Measurements from ENCODE around the gene GRIN1. TPM values are rescaled to one million over a fixed set of nuclear protein-coding genes. Genes with fewer than 3 reads are reported as not detected.

Gene GRIN1
- total and polyA plus RNA-seq, 12 donors, result not detected

DNA sequence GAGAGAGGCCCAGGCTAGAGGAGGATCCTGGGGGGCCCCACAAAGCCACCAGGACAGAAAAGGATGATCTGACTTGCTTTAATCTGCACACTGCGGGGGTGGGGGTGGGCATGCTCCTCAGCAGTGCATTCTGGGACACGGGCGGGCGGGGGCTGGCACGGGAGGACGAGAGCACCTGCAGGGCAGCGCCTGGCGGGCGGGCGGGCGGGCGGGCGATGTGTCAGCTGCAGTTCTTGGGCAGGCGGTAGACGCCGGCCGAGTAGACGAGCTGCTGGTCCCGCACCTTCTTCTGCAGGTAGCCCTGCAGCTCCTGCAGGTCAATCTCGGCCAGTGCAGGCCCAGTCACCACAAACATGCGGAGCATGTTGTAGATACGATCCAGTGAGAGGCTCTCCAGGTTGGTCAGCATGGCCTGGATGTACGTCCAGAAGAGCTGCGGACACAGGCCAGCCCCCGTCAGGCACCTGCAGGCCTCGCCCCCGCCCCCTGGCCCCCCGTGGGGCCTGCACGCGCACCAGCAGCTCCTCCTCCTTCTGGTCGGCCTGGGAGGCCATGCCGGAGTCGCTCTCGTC lies 35.9 kb downstream of the GRIN1 start:
- Histone ChIP-seq H3K36me3 (peaks cover 0 to 30% (median 7%) of the 10 kb centered on the region in 9 donors), H3K4me1 (peaks cover 0 to 13% (median 2%) of the 10 kb centered on the region in 9 donors), H3K9me3 (no peaks in the 10 kb centered on the region), H3K4me3 (no peak overlapping the region), H3K27ac (no peak overlapping the region), H3K27me3 (peaks cover 0 to 52% (median 18%) of the 10 kb centered on the region in 7 donors)
- WGBS, 2 donors, result 45 to 48% methylated on average over 26 to 34 of the region's 34 CpGs
- intact Hi-C loops (cut with DNase I), result loop anchor here in 2 of 10 donors (5.0 kb wide), 2 partner anchors 33 to 38 kb away; partner anchors contain the start of gene GRIN1 (in 1 of the 2)
- DNase-seq (no peak), ATAC-seq (peak in 1 of 8 donors; percentile 8)
- TF ChIP-seq, protein P1, sequence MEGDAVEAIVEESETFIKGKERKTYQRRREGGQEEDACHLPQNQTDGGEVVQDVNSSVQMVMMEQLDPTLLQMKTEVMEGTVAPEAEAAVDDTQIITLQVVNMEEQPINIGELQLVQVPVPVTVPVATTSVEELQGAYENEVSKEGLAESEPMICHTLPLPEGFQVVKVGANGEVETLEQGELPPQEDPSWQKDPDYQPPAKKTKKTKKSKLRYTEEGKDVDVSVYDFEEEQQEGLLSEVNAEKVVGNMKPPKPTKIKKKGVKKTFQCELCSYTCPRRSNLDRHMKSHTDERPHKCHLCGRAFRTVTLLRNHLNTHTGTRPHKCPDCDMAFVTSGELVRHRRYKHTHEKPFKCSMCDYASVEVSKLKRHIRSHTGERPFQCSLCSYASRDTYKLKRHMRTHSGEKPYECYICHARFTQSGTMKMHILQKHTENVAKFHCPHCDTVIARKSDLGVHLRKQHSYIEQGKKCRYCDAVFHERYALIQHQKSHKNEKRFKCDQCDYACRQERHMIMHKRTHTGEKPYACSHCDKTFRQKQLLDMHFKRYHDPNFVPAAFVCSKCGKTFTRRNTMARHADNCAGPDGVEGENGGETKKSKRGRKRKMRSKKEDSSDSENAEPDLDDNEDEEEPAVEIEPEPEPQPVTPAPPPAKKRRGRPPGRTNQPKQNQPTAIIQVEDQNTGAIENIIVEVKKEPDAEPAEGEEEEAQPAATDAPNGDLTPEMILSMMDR (IDR thresholded peaks at IDR 0.05), result no peak

- Histone ChIP-seq H3K36me3 (peaks cover 2 to 36% (median 13%) of the 10 kb centered on the region in 9 donors), H3K9me3 (no peaks in the 10 kb centered on the region), H3K4me3 (no peak overlapping the region), H3K4me1 (peaks cover 0 to 11% (median 0%) of the 10 kb centered on the region in 9 donors), H3K27ac (no peak overlapping the region), H3K27me3 (peaks cover 0 to 46% (median 12%) of the 10 kb centered on the region in 7 donors)
- DNase-seq, result no peak
- intact Hi-C loops (cut with DNase I), result loop anchor here in 1 of 10 donors (5.0 kb wide), 1 partner anchor 33 kb away; no protein-coding TSS in a partner anchor
- TF ChIP-seq, protein P1 (IDR thresholded peaks at IDR 0.05), result peak in 5 of 9 donors; percentile 4 to 23 (median 8)
- 40 to 42% methylated on average over 33 of the region's 33 CpGs for WGBS, 2 donors
- peak in 3 of 8 donors; percentile 7 to 35 (median 14) for ATAC-seq
Observed at GRCh38 chr9:137175345-137175961, 36.5 kb downstream of the GRIN1 start.

DNA sequence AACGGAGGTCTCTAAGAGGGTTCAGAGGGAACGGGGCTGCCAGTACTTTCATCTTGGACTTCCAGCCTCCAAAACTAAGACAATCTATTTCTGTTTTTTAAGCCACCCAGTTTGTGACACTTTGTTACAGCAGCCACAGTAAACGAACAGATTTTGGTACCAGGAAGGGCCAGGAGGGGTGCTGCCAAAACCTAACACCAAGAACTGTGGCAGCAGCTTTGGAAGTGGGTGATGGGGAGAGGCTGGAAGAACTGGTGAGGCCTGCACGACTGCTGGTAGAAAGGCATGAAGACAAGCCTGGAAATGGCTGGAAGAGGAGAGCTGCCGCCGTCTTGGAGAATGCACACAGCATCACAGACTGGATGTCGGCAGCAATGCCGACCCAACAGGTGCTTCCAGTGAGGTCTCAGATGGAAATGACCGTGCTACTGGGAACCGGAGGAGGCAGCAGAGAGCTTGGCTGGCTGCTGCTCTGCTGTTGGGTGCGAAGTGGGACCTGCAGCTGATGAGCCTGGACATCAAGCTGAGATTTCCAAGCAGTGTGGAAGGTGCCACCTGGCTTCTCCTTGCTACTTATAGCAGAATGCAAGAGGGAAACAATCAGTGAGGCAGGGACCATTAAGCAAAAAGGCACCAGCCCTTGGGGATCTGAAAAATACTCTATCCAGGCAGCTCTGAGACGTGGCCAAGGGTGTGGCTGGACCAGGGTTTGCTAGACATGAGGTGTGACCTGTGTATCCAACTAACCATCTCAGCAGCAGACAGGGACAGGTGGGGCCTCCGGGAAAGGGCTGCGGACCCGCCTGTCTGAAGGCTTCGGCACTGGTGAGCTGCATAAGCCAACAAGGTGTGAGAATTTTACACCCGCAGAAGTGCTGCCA lies 37.6 kb downstream of the GRIN1 start:
- TF ChIP-seq, protein P1 (IDR thresholded peaks at IDR 0.05), result peak in 8 of 9 donors; percentile 23 to 57 (median 44)
- peaks cover 0 to 11% (median 0%) of the 10 kb centered on the region in 9 donors for H3K4me1 ChIP-seq
- no peak for DNase-seq
- WGBS, 2 donors, result 57 to 59% methylated on average over 17 of the region's 17 CpGs
- no peaks in the 10 kb centered on the region for H3K9me3 ChIP-seq
- H3K36me3 ChIP-seq, result peaks cover 4 to 47% (median 23%) of the 10 kb centered on the region in 9 donors
- peak in 2 of 8 donors; percentile 25 to 45 for ATAC-seq
- H3K27ac ChIP-seq, result no peak overlapping the region
- intact Hi-C loops (cut with DNase I), result loop anchor here in 1 of 10 donors (5.0 kb wide), 1 partner anchor 34 kb away; no protein-coding TSS in a partner anchor
- H3K27me3 ChIP-seq, result peaks cover 0 to 36% (median 3%) of the 10 kb centered on the region in 7 donors
- no peak overlapping the region for H3K4me3 ChIP-seq
